Upper lobe of left lung (tissue), 6 donors: ENCODE data around the gene UTS2B. TPM values are rescaled to one million over a fixed set of nuclear protein-coding genes. Genes with fewer than 3 reads are reported as not detected.

Experiments used
- ATAC-seq, 2 donors: fragments of 200-7000 bp; cut with Tn5 transposase; one replicate each; pipeline ENCODE4 v1.9.1; 2022; ENCODE audit warnings: mild to moderate bottlenecking in 2 of 2, moderate library complexity in 2 of 2; ENCODE audit not compliant: low FRiP score in 2 of 2
- DNase-seq, 2 donors: peaks; one replicate each; pipeline ENCODE4 v3.0.0-alpha.2; 2019 to 2020
- H3K27ac ChIP-seq, 4 donors: fragments of 200-600 bp; sonication (generic); one replicate each; pipeline ENCODE4 v1.5.1; 2016 to 2019
- H3K27me3 ChIP-seq, 4 donors: fragments of 200-600 bp; sonication (generic); one replicate each; pipeline ENCODE4 v1.5.1; 2017 to 2019
- H3K36me3 ChIP-seq, 4 donors: fragments of 200-600 bp; sonication (generic); one replicate each; pipeline ENCODE4 v1.5.1; 2016 to 2019
- H3K4me1 ChIP-seq, 4 donors: fragments of 200-600 bp; sonication (generic); one replicate each; pipeline ENCODE4 v1.5.1; 2018 to 2019
- H3K4me3 ChIP-seq, 4 donors: fragments of 200-600 bp; sonication (generic); one replicate each; pipeline ENCODE4 v1.5.1; 2017 to 2019; ENCODE audit warnings: mild to moderate bottlenecking in 2 of 4, moderate library complexity in 1 of 4
- H3K9me3 ChIP-seq, 4 donors: fragments of 200-600 bp; sonication (generic); one replicate each; pipeline ENCODE4 v1.5.1; 2018 to 2019
- EP300 ChIP-seq, 4 donors: sonication (generic); formaldehyde crosslinking; IDR thresholded peaks; one replicate each; pipeline ENCODE4 v1.5.1; 2017; ENCODE audit warnings: antibody characterized with exemption in 4 of 4, control low read depth in 2 of 4
- POLR2A ChIP-seq, 4 donors: fragments of 450-650 bp; IDR thresholded peaks; one replicate each; pipeline ENCODE4 v1.5.1; 2016 to 2017; ENCODE audit warnings: antibody characterized with exemption in 4 of 4, mild to moderate bottlenecking in 2 of 4
- POLR2AphosphoS5 ChIP-seq, 2 donors: sonication (generic); formaldehyde crosslinking; IDR thresholded peaks; one replicate each; pipeline ENCODE4 v1.5.1; 2017; ENCODE audit warnings: antibody characterized with exemption in 2 of 2
- WGBS, 2 donors: methylation state at CpG; one replicate each; pipeline ENCODE4 v1.1.5; 2017 to 2018; 5-methylcytosine and 5-hydroxymethylcytosine counted together
- total RNA-seq, 6 donors: library from RNA; depleted of rRNA in 4 of 6; stranded (reverse); fragments of >200 nt in 4 of 6; gene quantifications; one replicate each; pipeline versions ENCODE4 v1.1.0 to v1.2.1, GENCODE V29; 2016 to 2021
- TF ChIP-seq, protein P1 (sequence below), 6 experiments: fragments of 450-650 bp in 4 of 6; fragments of 200-600 bp in 2 of 6; sonication (generic) in 2 of 6; IDR thresholded peaks; one replicate each; pipeline ENCODE4 v1.5.1; 2016 to 2019; ENCODE audit warnings: antibody characterized with exemption in 6 of 6
- donor health status: DM: no; HTN: no; CAD: no; lungs with moderate emphysema.
- donor health status: DM: no; HTN: yes; CAD: no; lungs with severe emphysema.

Gene UTS2B
- total RNA-seq, 6 donors from 2014 or later: 0.37 to 0.98 (median 0.74) TPM; not detected in 3

DNA sequence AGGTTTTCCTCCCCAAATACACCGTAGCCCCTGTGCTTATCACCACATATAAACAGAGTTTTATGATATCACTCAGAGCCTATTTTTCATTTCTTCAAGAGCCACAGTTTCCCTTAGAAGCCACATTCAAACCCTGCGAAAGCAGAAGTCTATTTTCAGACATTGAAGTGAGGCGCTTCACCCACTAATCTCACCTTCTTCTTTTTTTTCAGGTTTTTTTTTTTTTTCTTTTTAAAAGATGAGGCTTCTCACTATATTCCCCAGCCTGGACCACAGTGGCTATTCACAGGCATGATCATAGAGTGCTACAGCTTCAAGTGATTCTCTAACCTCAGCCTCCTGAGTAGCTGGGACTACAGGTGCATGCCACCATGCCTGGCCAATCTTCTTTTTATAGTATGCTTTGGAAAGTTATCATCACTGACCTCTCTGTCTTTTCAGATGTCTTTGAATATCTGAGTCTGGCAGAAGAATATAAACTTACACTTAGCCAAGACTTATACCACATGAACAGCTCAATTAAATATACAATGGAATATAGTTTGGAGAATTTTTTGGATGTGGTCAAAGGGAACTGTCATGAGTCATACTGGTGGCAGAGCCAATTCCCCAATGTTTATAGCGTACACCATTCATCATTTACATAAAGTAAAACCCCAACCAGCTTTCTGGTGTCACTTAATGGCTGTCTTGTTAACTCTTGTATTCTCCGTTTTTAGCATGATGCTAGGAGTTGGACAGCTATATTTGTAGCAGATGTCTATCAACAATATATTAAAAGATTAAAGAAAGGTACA is 60.8 kb downstream of the UTS2B start:
- 71 to 72% methylated on average over 5 of the region's 5 CpGs for WGBS, 2 donors
- Histone ChIP-seq H3K27ac (no peak overlapping the region), H3K4me1 (no peaks in the 10 kb centered on the region)

DNA sequence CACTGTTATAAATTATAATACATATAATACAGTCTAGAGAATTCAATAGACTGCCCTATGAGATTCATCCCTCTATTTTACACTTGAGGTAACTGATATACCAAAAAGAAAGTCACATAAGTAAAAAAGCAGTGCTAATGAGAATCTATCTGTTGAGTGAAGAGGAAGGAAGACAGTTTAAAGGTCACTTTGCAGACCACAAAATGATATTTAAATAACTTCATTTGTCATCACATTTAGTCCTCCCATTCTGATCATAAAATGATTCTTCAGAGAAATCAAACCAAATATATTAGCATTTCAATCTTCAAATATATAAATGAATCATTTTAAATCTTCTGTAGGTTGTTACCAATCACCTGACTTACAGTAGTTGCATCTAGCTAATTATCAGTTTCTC is 61.6 kb downstream of the UTS2B start:
- TF ChIP-seq POLR2A (IDR thresholded peaks at IDR 0.05): no peak
- TF ChIP-seq EP300 (IDR thresholded peaks at IDR 0.05): no peak
- TF ChIP-seq, protein P1, sequence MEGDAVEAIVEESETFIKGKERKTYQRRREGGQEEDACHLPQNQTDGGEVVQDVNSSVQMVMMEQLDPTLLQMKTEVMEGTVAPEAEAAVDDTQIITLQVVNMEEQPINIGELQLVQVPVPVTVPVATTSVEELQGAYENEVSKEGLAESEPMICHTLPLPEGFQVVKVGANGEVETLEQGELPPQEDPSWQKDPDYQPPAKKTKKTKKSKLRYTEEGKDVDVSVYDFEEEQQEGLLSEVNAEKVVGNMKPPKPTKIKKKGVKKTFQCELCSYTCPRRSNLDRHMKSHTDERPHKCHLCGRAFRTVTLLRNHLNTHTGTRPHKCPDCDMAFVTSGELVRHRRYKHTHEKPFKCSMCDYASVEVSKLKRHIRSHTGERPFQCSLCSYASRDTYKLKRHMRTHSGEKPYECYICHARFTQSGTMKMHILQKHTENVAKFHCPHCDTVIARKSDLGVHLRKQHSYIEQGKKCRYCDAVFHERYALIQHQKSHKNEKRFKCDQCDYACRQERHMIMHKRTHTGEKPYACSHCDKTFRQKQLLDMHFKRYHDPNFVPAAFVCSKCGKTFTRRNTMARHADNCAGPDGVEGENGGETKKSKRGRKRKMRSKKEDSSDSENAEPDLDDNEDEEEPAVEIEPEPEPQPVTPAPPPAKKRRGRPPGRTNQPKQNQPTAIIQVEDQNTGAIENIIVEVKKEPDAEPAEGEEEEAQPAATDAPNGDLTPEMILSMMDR (IDR thresholded peaks at IDR 0.05): no peak
- TF ChIP-seq POLR2AphosphoS5 (IDR thresholded peaks at IDR 0.05): no peak
- no peak overlapping the region for H3K4me3 ChIP-seq
- no peak overlapping the region for H3K27ac ChIP-seq
- no peaks in the 10 kb centered on the region for H3K36me3 ChIP-seq
- ATAC-seq (no peak), DNase-seq (no peak)
- peaks cover 0 to 3% (median 0%) of the 10 kb centered on the region in 4 donors for H3K4me1 ChIP-seq
- no peaks in the 10 kb centered on the region for H3K9me3 ChIP-seq
- H3K27me3 ChIP-seq: no peaks in the 10 kb centered on the region

More for the DNA sequence above, 60.8 kb downstream of the UTS2B start:
- Histone ChIP-seq H3K36me3 (no peaks in the 10 kb centered on the region), H3K27me3 (no peaks in the 10 kb centered on the region), H3K4me3 (no peak overlapping the region), H3K9me3 (no peaks in the 10 kb centered on the region)
- DNase-seq (no peak), ATAC-seq (no peak)
- no peak for TF ChIP-seq POLR2A (IDR thresholded peaks at IDR 0.05)
- TF ChIP-seq, protein P1 (IDR thresholded peaks at IDR 0.05): no peak
- no peak for TF ChIP-seq POLR2AphosphoS5 (IDR thresholded peaks at IDR 0.05)
- no peak for TF ChIP-seq EP300 (IDR thresholded peaks at IDR 0.05)

DNA sequence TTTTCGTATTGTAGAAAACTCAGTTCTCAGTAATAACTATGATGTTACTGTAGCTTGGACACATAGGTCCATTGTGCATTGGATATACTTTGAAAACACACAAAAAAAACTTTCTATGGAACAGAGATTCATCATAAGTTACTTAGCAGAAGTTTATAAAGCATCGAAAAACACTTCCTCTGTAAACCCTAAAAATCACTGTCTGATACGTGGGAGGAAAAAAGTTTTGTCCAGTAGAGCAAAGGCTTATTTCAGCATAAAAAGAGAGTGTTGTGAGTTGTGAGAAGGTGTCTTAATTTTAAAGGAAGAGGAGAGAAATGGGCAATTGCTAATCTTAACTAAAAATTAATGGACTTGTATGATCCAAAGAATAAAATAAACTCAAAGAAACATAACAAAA is 66.5 kb downstream of the UTS2B start:
- no peaks in the 10 kb centered on the region for H3K36me3 ChIP-seq
- no peaks in the 10 kb centered on the region for H3K9me3 ChIP-seq
- H3K27me3 ChIP-seq: no peaks in the 10 kb centered on the region
- no peak for ATAC-seq
- no peak overlapping the region for H3K27ac ChIP-seq
- no peak for TF ChIP-seq POLR2AphosphoS5 (IDR thresholded peaks at IDR 0.05)
- TF ChIP-seq EP300 (IDR thresholded peaks at IDR 0.05): no peak
- TF ChIP-seq, protein P1 (IDR thresholded peaks at IDR 0.05): no peak
- WGBS, 2 donors: 54 to 64% methylated on average over 3 of the region's 3 CpGs
- no peak for DNase-seq
- no peak overlapping the region for H3K4me3 ChIP-seq
- peaks cover 0 to 4% (median 2%) of the 10 kb centered on the region in 4 donors for H3K4me1 ChIP-seq

DNA sequence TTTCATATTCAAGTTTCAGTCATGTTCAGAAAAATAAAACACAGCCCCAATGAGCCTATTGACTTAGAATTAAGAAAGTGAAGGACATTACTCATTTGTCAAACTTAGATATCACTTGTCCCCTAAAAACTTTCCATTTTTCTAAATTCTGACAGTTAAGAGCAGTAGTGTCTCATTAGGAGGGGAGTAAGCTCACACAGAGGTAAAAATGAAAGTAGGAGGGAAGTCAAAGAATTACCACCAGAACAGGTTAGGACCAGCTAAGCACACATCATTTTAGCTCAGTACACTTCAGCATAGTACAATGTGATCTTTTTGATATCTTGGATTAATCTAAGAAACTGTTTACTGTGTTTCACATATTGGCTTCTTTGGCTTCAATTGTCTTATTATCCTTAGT is 67.0 kb downstream of the UTS2B start:
- H3K4me3 ChIP-seq: no peak overlapping the region
- peaks cover 0 to 4% (median 2%) of the 10 kb centered on the region in 4 donors for H3K4me1 ChIP-seq
- TF ChIP-seq EP300 (IDR thresholded peaks at IDR 0.05) (no peak), POLR2AphosphoS5 (IDR thresholded peaks at IDR 0.05) (no peak), POLR2A (IDR thresholded peaks at IDR 0.05) (no peak)
- TF ChIP-seq, protein P1 (IDR thresholded peaks at IDR 0.05): no peak
- H3K27me3 ChIP-seq: no peaks in the 10 kb centered on the region
- no peak overlapping the region for H3K27ac ChIP-seq
- no peaks in the 10 kb centered on the region for H3K9me3 ChIP-seq
- DNase-seq (no peak), ATAC-seq (peak in 1 of 2 donors; percentile 60)
- no peaks in the 10 kb centered on the region for H3K36me3 ChIP-seq

DNA sequence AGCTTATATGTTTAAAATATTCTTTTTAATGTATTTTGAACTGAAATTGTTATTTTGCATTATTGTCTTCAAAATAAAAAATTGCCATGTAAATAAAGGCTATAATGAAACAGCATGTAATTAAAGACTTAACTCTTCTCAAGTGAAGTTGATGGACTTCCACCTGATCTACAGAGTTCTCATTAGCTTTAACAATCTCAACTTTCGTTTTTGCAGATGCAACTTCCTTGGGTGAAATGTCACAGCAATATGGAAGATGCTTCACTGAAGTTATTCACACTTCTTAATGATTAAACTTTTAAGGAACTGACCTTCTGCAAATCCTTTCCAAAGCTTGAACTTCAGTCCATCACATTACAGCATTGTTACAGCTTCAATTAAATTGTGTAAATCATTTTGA is 67.7 kb downstream of the UTS2B start:
- H3K36me3 ChIP-seq: no peaks in the 10 kb centered on the region
- ATAC-seq (no peak), DNase-seq (no peak)
- TF ChIP-seq EP300 (IDR thresholded peaks at IDR 0.05): no peak
- TF ChIP-seq POLR2AphosphoS5 (IDR thresholded peaks at IDR 0.05): no peak
- TF ChIP-seq, protein P1 (IDR thresholded peaks at IDR 0.05): no peak
- TF ChIP-seq POLR2A (IDR thresholded peaks at IDR 0.05): no peak
- H3K4me1 ChIP-seq: peaks cover 0 to 4% (median 2%) of the 10 kb centered on the region in 4 donors
- no peaks in the 10 kb centered on the region for H3K27me3 ChIP-seq
- H3K9me3 ChIP-seq: no peaks in the 10 kb centered on the region
- no peak overlapping the region for H3K27ac ChIP-seq
- 65 to 74% methylated on average over 1 of the region's 1 CpG for WGBS, 2 donors
- H3K4me3 ChIP-seq: no peak overlapping the region
